ENCODE results near the gene IRF2BP1.
A peak's percentile ranks its signal among the peaks of the same experiment; 100 is the strongest.

Gene IRF2BP1

GRCh38 chr19:45864629-45865082 is 21.3 kb downstream of the IRF2BP1 start:
- no peak overlapping the region for H3K4me3 ChIP-seq (ENCODE audit: low read depth, low read length)
- no peak for DNase-seq (ENCODE audit: low read depth)
- no peak for TF ChIP-seq CTCF (IDR thresholded peaks at IDR 0.05; ENCODE audit: insufficient read depth, low read depth, low read length, missing control alignments)

GRCh38 chr19:45863840-45864628 is 21.9 kb downstream of the IRF2BP1 start, which contains the start of gene FOXA3:
FOXA3 (plus strand) TSS chr19:45864326; CDS start chr19:45864457, 131 bp downstream.
- DNase-seq (ENCODE audit: low read depth): peak; percentile 69
- TF ChIP-seq CTCF (IDR thresholded peaks at IDR 0.05; ENCODE audit: insufficient read depth, low read depth, low read length, missing control alignments): peak; percentile 64
- peak within 1 kb of the TSS; percentile 64 for H3K4me3 ChIP-seq (ENCODE audit: low read depth, low read length)

- no peak for DNase-seq (ENCODE audit: low read depth)
- no peak for TF ChIP-seq CTCF (IDR thresholded peaks at IDR 0.05; ENCODE audit: insufficient read depth, low read depth, low read length, missing control alignments)
- peak overlapping the region; percentile 64 for H3K4me3 ChIP-seq (ENCODE audit: low read depth, low read length)
These were observed 22.6 kb downstream of the IRF2BP1 start for GRCh38 chr19:45863335-45863839.

GRCh38 chr19:45862564-45863334 is 23.2 kb downstream of the IRF2BP1 start, which contains the start of gene SYMPK:
SYMPK (minus strand) TSS chr19:45863147; CDS start chr19:45854495, 8,652 bp downstream.
- peak within 1 kb of the TSS; percentile 64 for H3K4me3 ChIP-seq (ENCODE audit: low read depth, low read length)
- peak; percentile 99 for DNase-seq (ENCODE audit: low read depth)
- TF ChIP-seq CTCF (IDR thresholded peaks at IDR 0.05; ENCODE audit: insufficient read depth, low read depth, low read length, missing control alignments): no peak

GRCh38 chr19:45862271-45862563 is 23.7 kb downstream of the IRF2BP1 start:
- no peak for DNase-seq (ENCODE audit: low read depth)
- no peak for TF ChIP-seq CTCF (IDR thresholded peaks at IDR 0.05; ENCODE audit: insufficient read depth, low read depth, low read length, missing control alignments)
- H3K4me3 ChIP-seq (ENCODE audit: low read depth, low read length): peak overlapping the region; percentile 60

GRCh38 chr19:45860359-45861259 is 25.3 kb downstream of the IRF2BP1 start:
- DNase-seq (ENCODE audit: low read depth): no peak
- H3K4me3 ChIP-seq (ENCODE audit: low read depth, low read length): peak overlapping the region; percentile 60; the same call in 1 of the 2 replicates
- TF ChIP-seq CTCF (IDR thresholded peaks at IDR 0.05; ENCODE audit: insufficient read depth, low read depth, low read length, missing control alignments): no peak

Measured in GM12865 (cell line).